Coronary artery (tissue), 2 donors: ENCODE measurements around the gene COL6A1.

Experiments used
- DNase-seq: peaks from one replicate; pipeline ENCODE4 v3.0.0-alpha.2; 2017; ENCODE audit warnings: low spot score
- H3K27ac ChIP-seq, 2 donors: fragments of 200-600 bp; sonication (generic); one replicate each; pipeline ENCODE4 v1.5.1; 2016 to 2019
- H3K4me3 ChIP-seq: fragments of 200-600 bp; sonication (generic); 2 replicates; pipeline ENCODE4 v1.5.1; 2016; ENCODE audit warnings: mild to moderate bottlenecking, moderate library complexity
- TF ChIP-seq, protein P1 (sequence below): fragments of 200-600 bp; sonication (generic); IDR thresholded peaks from one replicate; pipeline ENCODE4 v1.5.1; 2019; ENCODE audit warnings: antibody characterized with exemption

The COL6A1 gene

GRCh38 chr21:45994086-45994661 is 12.6 kb downstream of the COL6A1 start:
- H3K4me3 ChIP-seq, result no peak overlapping the region
- TF ChIP-seq, protein P1, sequence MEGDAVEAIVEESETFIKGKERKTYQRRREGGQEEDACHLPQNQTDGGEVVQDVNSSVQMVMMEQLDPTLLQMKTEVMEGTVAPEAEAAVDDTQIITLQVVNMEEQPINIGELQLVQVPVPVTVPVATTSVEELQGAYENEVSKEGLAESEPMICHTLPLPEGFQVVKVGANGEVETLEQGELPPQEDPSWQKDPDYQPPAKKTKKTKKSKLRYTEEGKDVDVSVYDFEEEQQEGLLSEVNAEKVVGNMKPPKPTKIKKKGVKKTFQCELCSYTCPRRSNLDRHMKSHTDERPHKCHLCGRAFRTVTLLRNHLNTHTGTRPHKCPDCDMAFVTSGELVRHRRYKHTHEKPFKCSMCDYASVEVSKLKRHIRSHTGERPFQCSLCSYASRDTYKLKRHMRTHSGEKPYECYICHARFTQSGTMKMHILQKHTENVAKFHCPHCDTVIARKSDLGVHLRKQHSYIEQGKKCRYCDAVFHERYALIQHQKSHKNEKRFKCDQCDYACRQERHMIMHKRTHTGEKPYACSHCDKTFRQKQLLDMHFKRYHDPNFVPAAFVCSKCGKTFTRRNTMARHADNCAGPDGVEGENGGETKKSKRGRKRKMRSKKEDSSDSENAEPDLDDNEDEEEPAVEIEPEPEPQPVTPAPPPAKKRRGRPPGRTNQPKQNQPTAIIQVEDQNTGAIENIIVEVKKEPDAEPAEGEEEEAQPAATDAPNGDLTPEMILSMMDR, result no peak
- peak; percentile 72 for DNase-seq
- peak overlapping the region; percentile 76 to 94 for H3K27ac ChIP-seq

DNA sequence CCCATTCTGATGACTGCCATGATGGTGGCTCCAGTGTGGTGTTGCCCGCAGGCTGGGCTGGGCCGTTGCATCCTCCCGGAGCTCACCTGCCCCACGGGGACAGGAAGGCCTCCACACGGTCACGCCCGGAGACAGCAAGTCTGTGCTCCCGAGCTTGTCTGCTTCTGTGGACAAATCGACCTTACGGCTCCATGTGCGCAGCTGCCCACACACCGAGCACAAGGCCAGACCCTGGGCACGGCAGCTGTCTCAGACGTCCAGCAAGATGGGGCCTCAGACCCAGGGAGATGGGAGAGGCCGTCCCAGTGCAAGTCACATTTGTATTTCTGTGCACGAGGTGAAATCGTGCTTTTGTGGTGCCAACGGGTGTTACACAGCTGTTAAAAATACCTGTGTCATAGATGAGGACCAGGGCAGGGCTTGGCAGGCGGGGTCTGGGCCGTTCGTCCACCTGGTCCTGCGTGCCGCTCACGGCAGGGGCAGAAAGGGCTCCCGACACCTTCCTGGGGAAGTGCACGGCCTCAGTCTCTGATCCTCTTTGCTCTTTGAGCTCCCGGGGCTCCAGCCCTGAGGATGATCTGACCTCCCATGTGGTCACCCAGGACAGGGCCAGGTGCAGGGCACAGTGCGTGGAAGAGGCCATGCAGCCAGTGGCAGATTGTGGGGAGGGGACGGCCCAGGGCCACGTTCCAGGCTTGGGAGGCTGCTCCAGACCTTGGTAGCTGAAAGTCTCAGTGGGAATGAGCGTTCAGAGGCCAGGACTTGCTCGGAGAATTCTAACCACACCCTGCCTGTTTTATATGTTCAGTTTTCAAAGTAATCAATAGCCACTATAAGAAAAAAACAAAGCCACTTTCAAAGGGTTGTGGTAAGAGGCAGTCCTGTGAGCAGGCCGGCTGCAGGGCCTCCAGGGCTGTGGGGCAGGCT is 13.5 kb downstream of the COL6A1 start:
- Histone ChIP-seq H3K4me3 (no peak overlapping the region), H3K27ac (peak overlapping the region in 1 of 2 donors; percentile 94)
- peak; percentile 72 for DNase-seq

GRCh38 chr21:45995686-45996179 is 14.2 kb downstream of the COL6A1 start:
- H3K4me3 ChIP-seq, result no peak overlapping the region
- TF ChIP-seq, protein P1, result no peak
- DNase-seq, result peak; percentile 71
- peak overlapping the region; percentile 3 to 94 for H3K27ac ChIP-seq

More for the DNA sequence above, 13.5 kb downstream of the COL6A1 start:
- TF ChIP-seq, protein P1, result no peak

- peak; percentile 72 for DNase-seq
- TF ChIP-seq, protein P1, result no peak
- Histone ChIP-seq H3K27ac (peak overlapping the region; percentile 3 to 94), H3K4me3 (no peak overlapping the region)
Observed at GRCh38 chr21:45996311-45997204, 15.0 kb downstream of the COL6A1 start.

DNA sequence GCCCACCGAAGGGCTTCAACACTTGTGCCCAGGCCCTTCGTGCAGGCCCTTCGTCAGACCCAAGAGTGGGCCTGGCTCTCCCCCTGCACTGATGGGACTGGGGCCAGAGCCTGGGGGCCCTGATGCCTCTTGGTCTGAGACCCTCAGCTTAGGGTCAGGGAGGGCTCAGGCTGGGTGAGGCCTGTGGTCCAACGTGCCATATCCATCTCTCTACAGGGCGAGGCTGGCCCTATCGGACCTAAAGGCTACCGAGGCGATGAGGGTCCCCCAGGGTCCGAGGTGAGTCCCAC is 15.6 kb downstream of the COL6A1 start:
- Histone ChIP-seq H3K27ac (peak overlapping the region in 1 of 2 donors; percentile 7), H3K4me3 (no peak overlapping the region)
- TF ChIP-seq, protein P1, result no peak
- DNase-seq, result no peak

DNA sequence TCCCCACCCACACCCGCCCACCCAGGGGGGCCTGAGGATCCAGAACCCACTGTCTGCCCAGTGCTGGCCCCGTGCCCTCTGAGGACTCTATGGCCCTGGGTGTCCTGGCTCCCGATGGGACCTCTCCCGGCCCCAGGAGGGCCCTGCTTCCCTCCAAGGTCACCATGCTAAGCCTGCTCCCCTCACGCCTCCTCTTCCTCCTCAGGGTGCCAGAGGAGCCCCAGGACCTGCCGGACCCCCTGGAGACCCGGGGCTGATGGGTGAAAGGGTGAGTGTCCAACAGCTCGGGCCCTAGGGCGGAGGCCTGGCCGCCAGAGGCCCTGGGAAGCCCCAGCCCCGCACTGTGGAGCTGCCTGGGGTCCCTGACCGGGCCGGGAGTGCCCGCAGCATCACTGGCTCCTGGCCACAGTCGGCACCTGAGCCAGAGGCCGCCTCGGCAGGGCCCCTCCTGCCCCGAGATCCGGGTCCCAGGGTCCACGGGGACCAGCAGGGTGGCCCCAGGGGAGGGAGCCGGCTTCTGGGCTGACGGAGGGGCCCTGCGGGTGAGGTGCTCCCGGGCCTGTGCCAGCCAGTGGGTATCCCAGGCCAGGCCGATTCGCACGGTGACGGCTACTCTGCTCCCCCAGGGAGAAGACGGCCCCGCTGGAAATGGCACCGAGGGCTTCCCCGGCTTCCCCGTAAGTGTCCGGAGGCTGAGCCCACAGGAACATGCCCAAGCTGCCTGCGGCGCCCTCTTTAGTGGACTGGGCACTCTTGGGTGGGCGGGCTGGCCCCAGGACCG is 16.1 kb downstream of the COL6A1 start:
- TF ChIP-seq, protein P1, result no peak
- peak; percentile 72 for DNase-seq
- no peak overlapping the region for H3K4me3 ChIP-seq
- peak overlapping the region in 1 of 2 donors; percentile 41 for H3K27ac ChIP-seq
